GM12801 (cell line): ENCODE measurements around the gene WDR43.

Experiments
- TF ChIP-seq, protein P1 (sequence below): IDR thresholded peaks from one replicate; pipeline ENCODE4 v1.5.1; 2011; ENCODE audit warnings: control low read depth; ENCODE audit not compliant: insufficient read length; ENCODE audit errors: extremely low read depth

Gene WDR43

DNA sequence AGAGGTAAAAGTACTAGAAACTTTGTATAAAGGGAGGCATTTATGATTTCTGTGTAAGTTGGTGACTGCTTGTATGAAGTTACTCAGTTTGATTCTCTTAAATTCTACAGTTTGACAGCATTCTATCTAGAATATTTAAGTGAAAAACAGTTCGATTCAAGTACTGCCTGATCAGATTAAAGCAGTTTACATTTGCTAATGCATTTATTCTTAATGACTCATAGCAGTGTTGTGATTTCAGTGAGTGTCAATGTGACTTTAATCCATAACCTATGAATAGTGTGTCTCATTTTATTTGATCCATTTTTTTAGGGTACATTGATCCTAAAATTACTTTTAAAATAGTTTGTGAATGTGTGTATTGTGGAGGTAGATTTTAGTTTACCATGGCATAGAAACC lies 35.7 kb downstream of the WDR43 start:
- TF ChIP-seq, protein P1, sequence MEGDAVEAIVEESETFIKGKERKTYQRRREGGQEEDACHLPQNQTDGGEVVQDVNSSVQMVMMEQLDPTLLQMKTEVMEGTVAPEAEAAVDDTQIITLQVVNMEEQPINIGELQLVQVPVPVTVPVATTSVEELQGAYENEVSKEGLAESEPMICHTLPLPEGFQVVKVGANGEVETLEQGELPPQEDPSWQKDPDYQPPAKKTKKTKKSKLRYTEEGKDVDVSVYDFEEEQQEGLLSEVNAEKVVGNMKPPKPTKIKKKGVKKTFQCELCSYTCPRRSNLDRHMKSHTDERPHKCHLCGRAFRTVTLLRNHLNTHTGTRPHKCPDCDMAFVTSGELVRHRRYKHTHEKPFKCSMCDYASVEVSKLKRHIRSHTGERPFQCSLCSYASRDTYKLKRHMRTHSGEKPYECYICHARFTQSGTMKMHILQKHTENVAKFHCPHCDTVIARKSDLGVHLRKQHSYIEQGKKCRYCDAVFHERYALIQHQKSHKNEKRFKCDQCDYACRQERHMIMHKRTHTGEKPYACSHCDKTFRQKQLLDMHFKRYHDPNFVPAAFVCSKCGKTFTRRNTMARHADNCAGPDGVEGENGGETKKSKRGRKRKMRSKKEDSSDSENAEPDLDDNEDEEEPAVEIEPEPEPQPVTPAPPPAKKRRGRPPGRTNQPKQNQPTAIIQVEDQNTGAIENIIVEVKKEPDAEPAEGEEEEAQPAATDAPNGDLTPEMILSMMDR = no peak

DNA sequence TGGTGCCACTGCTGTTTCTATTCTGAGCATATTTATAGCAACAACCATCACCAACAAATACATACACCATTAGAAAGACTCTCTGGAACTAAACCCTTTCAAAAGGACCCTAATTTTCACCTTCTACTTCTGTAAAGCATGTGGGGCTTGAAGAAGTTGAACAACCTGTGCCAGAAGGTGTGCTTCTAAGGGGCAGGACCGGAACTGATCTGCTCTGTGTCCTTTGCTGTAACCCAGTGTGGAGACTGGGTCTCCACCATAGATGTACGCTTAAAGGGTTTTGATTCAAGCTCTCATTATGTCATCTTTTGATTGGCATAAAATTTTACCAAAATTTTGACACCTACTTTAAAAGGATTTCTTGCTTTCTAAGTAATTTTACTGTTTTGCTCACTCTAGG lies 40.3 kb downstream of the WDR43 start:
- TF ChIP-seq, protein P1 = no peak

DNA sequence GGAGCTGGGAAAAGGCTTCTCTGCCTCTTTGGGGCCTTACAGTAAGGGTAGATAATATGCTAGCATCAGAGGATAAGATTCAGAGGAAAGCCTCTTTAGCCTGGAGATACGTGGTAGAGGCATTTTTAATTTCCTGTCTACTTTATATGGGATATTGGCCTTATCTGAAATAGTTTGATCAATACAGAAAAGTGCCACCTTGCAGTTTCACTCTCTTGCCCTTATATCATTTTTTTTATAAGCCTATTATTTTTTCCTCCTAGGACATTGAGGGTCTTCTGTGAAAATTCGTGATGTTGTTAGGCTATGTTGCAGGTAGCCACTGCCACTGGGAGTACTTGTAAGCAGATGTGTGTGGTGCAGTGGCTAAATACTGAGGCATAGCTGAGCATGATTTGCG lies 46.5 kb downstream of the WDR43 start:
- TF ChIP-seq, protein P1 = no peak

DNA sequence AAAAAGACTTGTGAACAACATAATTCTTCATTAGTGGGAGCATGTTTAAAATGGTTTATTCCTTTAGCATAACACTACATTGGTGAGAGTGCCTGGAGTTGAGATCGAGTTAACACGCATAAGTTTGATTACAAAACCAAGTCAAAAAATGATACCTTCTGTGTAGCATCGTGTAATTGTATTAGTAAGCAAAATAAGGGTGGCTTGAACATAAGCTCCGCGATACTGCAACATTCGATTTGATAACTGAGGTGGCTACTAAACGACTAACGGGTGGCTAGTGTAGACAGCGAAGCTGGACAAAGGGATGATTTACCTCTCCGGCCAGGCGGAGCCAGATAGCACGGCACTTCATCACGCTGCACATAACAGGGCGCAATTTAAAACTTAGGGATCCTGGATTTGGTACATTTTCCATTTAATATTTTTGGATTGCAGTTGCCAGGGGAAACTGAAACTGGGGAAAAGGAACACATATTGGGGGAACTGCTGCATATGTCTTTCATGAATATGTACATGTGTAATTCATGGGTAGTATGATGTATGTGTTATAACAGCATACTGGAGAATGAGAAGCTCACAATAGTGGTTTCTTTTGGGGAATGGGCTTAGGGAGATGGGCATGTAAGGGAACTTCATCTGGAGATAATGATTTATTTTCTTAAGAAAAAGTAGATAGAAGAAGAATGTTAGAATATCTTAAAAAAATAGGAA lies 50.2 kb downstream of the WDR43 start:
- TF ChIP-seq, protein P1 = no peak

DNA sequence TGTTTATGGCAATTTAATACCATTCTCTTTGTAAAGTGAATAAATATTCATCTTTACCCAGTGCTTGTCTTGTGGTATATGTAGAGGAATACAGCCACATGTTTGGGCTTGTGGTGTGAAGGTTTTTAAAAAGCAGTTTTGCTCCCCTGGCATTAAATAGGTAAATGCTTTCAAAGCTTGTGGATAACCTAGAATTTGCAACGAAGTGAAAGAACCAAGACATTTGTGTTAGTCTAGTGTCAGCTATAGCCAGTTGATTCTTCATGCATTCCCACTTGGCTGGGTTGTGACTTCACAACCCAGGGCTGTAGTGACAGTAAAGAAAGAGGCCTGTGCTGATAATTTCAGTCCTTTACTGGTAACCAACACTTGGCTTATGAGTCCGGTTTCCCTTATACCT lies 53.7 kb downstream of the WDR43 start:
- TF ChIP-seq, protein P1 = no peak

DNA sequence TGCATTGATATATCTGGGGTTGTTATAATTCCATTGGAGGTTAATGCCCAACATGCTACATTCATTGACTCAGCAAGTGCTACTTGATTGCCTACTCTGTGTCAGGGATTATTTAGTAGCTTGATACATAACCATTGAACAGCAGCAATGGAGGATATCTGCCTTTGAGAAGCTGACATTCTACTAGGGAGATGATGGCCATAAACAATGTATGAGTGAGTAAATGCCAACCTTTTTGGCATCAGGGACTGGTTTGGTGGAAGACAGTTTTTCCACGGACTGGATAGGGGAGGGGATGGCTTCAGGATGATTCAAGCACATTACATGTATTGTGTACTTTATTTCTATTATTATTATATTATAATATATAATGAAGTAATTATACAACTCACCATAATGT lies 54.7 kb downstream of the WDR43 start:
- TF ChIP-seq, protein P1 = no peak

DNA sequence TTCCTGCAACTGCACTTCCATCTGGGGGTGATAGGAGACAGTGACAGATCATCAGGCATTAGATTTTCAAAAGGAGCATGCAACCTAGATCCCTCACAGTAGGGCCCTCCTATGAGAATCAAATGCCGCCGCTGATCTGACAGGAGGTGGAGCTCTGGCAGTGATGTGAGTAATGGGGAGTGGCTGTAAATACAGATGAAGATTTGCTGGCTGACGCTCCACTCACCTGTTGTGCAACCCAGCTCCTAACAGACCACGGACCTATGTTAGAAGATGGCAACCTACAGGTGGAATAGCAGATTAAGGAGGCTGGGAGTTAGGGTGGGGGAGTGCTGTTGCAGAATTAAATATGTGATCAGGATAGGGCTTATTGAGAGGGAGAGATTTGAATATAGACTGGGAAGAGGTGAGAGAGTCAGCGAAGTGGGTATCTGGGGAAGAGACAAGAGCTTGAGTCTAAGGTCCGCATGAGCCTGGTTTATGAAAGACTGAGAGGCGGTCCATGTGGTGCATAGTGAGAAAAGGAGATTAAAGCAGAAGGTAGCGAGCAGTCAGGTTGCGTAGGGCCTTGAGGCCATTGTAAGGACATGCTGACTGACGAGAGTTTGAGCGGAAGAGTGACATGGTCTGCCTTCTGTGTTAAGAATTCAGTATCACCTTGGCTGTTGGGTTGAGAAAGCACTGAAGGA lies 55.3 kb downstream of the WDR43 start:
- TF ChIP-seq, protein P1 = no peak
